H7 (cell line): ENCODE measurements around the gene FGR. TPM values are rescaled to one million over a fixed set of nuclear protein-coding genes. Genes with fewer than 3 reads are reported as not detected.
"Not testable (repeated sequence)": the region's sequence is repeated elsewhere in the genome, so short reads cannot be mapped to it uniquely, and the experiment has no call there.

Experiments used
- DNase-seq: peaks from one replicate; pipeline ENCODE4 v3.0.0; 2012
- H3K27me3 ChIP-seq: 2 replicates; pipeline ENCODE4 v1.6.0; 2011; ENCODE audit warnings: mild to moderate bottlenecking, low read length; ENCODE audit not compliant: control insufficient read depth, insufficient read depth
- H3K36me3 ChIP-seq: replicated peaks from 2 replicates; pipeline ENCODE4 v1.5.1; 2011; ENCODE audit warnings: low read length; ENCODE audit not compliant: control insufficient read depth, insufficient read depth
- H3K4me3 ChIP-seq: 2 replicates; pipeline ENCODE4 v1.5.1; 2011; ENCODE audit warnings: low read depth, mild to moderate bottlenecking, control low read depth, low read length, moderate library complexity; ENCODE audit not compliant: insufficient read depth
- total RNA-seq: library from RNA; depleted of rRNA; stranded (reverse); fragments of >200 nt; shearing (Covaris generic); gene quantifications from 2 replicates; pipeline ENCODE4 v1.2.3, GENCODE V29; 2014

FGR gene
- total RNA-seq, 1 experiment from 2014 or later = 0.07 TPM

DNA sequence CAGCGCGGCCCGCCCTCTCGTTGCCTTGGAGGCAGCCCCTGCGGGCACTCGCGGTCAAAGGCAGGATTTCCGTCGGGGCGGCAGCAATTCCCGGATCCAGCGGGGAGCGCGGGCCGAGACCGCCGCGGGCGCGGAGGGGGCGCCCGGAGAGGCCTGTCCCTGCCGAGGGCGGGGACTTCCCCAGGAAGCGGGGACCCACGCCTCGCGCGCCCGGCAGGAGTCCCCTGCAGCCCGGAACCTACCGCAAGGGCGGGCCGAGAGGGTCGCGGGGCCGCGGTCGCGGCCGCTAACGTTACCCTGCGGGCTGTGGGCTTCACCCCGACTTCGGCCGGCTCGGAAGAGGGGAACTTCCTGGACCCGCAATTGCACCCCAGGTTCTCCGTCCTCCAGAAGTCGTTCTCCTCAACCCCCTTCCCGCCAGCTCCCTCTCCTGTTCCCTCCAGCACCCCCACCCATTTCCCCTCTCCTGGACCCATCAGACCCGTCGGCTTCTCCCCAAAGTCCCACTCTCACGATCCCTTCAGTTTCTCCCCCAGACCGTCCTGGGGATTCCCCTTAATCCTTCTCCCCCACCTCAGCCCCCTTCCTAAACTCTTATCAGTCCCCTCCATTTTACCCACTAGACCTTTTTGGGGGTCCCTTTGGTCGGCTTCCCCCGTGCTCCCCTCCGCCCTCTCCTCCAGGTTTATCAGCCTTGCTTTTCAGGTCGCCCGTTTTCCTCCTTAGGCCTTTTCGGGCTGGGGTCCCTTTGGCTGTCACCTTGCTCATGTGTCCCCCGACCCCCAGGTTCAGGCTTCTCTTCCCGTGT, 604 bp downstream of the FGR start:
- Histone ChIP-seq H3K4me3 (peak overlapping the region; percentile 64), H3K27me3 (peaks cover 26% of the 10 kb centered on the region), H3K36me3 (no peaks in the 10 kb centered on the region)
- DNase-seq = peak; percentile 83

- DNase-seq = no peak
- peak overlapping the region; percentile 64 for H3K4me3 ChIP-seq
- no peaks in the 10 kb centered on the region for H3K36me3 ChIP-seq
- peaks cover 26% of the 10 kb centered on the region for H3K27me3 ChIP-seq
These were observed 1.3 kb downstream of the FGR start for GRCh38 chr1:27633640-27634176.

DNA sequence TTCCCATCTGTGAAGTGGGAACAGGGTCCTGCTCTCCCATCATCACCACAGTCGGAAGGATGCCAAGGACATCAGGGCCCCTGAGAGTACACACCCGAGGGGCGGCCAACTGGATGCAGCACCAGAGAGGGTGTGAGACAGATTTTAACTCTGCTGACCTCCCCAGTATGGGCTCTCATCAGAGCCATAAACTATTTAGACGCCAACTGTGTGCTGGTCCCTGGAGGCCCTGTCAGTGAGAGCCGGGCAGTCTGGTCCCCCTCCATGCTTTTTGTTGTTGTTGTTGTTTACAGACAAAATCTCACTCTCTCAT, 1.7 kb downstream of the FGR start:
- Histone ChIP-seq H3K27me3 (peaks cover 26% of the 10 kb centered on the region), H3K36me3 (no peaks in the 10 kb centered on the region), H3K4me3 (no peak overlapping the region)
- no peak for DNase-seq

GRCh38 chr1:27632387-27633297, 2.3 kb downstream of the FGR start:
- H3K27me3 ChIP-seq = peaks cover 26% of the 10 kb centered on the region
- no peak overlapping the region for H3K4me3 ChIP-seq
- DNase-seq = no peak
- no peaks in the 10 kb centered on the region for H3K36me3 ChIP-seq

- Histone ChIP-seq H3K36me3 (no peaks in the 10 kb centered on the region), H3K27me3 (peaks cover 26% of the 10 kb centered on the region), H3K4me3 (no peak overlapping the region)
- DNase-seq = no peak
These were observed 4.0 kb downstream of the FGR start for GRCh38 chr1:27630859-27631491.

GRCh38 chr1:27628712-27629111, 6.3 kb downstream of the FGR start:
- peaks cover 7% of the 10 kb centered on the region for H3K27me3 ChIP-seq
- H3K4me3 ChIP-seq = no peak overlapping the region
- no peaks in the 10 kb centered on the region for H3K36me3 ChIP-seq
- DNase-seq = no peak

- H3K36me3 ChIP-seq, H3K27me3 ChIP-seq, DNase-seq, H3K4me3 ChIP-seq: not testable (repeated sequence)
These were observed 7.3 kb downstream of the FGR start for GRCh38 chr1:27627733-27628132.

- DNase-seq = no peak
- no peaks in the 10 kb centered on the region for H3K36me3 ChIP-seq
- H3K27me3 ChIP-seq = no peaks in the 10 kb centered on the region
- no peak overlapping the region for H3K4me3 ChIP-seq
These were observed 7.9 kb downstream of the FGR start for GRCh38 chr1:27627061-27627460.

GRCh38 chr1:27626031-27626935, 8.7 kb downstream of the FGR start:
- Histone ChIP-seq H3K4me3 (no peak overlapping the region), H3K27me3 (no peaks in the 10 kb centered on the region), H3K36me3 (no peaks in the 10 kb centered on the region)
- DNase-seq = no peak

DNA sequence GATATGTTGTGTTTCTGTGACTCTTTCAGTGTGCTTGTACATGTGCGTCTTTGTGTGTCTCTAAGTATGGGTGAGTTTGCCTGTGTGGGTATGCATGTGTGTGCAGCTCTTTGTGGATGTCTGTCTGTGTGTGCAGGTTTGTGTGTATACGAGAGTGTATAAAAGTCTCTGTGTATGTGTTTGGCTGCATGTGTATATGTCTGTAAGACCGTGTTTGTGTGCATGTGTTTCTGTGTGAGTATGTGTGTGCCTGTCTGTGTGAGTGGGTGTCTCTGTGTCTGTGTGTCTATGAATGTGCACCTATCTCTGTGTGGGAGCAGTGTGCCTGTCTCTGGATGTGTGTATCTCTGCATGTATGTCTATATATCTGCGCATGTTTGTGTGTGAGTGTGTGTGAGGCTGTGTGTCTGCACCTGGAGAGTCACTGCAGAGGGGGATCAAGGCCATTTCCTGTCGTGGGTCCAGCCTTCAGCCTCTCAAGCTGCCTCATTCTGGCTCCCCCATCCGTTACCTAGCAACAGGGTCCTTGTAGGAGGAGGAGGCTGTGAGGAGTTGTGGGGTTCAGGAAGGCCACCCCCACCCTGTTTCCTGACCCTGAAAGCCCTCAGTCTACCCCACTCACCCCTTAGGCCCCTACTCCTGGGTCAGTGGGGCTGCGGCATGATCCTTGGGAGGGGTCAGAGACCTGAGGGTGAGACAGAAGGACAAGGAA, 10.4 kb downstream of the FGR start:
- DNase-seq = no peak
- H3K36me3 ChIP-seq = no peaks in the 10 kb centered on the region
- no peak overlapping the region for H3K4me3 ChIP-seq
- H3K27me3 ChIP-seq = no peaks in the 10 kb centered on the region

DNA sequence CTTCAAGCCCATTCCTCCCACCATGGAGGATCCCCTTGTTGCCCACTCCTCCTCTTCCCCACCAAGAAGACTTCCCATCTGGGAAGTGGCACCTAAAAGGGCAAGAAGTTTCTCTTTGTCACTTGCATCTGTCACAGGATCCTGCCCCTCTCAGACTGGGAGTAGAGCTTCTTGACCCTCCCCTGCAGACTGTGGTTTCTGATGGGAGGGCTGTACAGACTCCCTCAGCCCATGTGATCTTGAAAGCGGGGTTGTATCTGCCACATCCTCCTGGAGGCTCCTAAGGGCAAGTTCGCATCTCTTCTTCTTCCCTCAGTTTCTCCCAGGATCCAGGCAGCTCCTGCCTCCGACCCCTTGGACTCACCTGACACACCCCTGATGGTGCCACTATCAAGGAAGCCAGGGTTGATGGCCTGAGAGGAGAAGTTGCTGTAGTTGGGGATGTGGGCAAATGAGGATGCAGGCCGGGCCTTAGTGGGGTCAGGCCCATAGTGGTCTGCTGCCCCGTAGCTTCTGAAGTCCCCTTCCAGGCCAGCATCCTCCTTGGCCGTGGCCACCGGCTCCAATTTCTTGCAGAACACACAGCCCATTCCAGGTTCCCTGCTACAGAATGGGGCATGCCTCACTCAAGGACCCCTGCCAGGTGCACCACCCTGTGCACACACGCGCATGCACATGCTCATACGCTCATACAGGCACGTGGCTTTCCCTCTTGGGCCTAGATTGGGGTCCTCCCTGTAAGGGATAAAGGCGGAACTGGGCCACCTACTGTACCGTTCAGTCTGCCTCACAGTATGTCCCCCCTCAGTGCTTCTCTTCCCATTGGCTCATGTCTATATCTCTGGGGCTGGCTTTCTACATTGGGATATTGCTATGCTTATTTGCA, 11.4 kb downstream of the FGR start:
- H3K27me3 ChIP-seq = no peaks in the 10 kb centered on the region
- no peak overlapping the region for H3K4me3 ChIP-seq
- H3K36me3 ChIP-seq = no peaks in the 10 kb centered on the region
- no peak for DNase-seq

- H3K36me3 ChIP-seq = no peaks in the 10 kb centered on the region
- no peak overlapping the region for H3K4me3 ChIP-seq
- DNase-seq = peak; percentile 81
- H3K27me3 ChIP-seq = no peaks in the 10 kb centered on the region
These were observed 12.2 kb downstream of the FGR start for GRCh38 chr1:27622828-27623227.
